ENCODE measurements around the gene CEACAM1. TPM values are rescaled to one million over a fixed set of nuclear protein-coding genes. Genes with fewer than 3 reads are reported as not detected.
A peak's percentile ranks its signal among the peaks of the same experiment; 100 is the strongest.
"Not testable (repeated sequence)": the region's sequence is repeated elsewhere in the genome, so short reads cannot be mapped to it uniquely, and the experiment has no call there.

CEACAM1 gene
- 10 to 100 TPM in 2 of 3 donors, 1 to 10 TPM in 1; 9.7 to 18.9 (median 13.4) TPM for polyA plus RNA-seq (ENCODE audit: insufficient read length in 3 of 3)
- long read RNA-seq, donor 1, partial matches to known transcripts = 0 of 2 reads
- long read RNA-seq, donor 1, other reads (novel, unspliced or antisense) = 0 of 2 reads
- long read RNA-seq, donor 2, partial matches to known transcripts = 0 of 3 reads
- long read RNA-seq, donor 2, other reads (novel, unspliced or antisense) = 0 of 3 reads
- long read RNA-seq, donor 3, partial matches to known transcripts = 0 of 2 reads
- long read RNA-seq, donor 3, other reads (novel, unspliced or antisense) = 0 of 2 reads
- long read RNA-seq, donor 4, partial matches to known transcripts = 0 of 3 reads
- long read RNA-seq, donor 4, other reads (novel, unspliced or antisense) = 0 of 3 reads
- long read RNA-seq, donor 5, partial matches to known transcripts = 0 of 5 reads
- long read RNA-seq, donor 5, other reads (novel, unspliced or antisense) = 0 of 5 reads
- long read RNA-seq, donor 6, partial matches to known transcripts = 0 of 4 reads
- long read RNA-seq, donor 6, other reads (novel, unspliced or antisense) = 0 of 4 reads
- long read RNA-seq, donor 7, partial matches to known transcripts = 0 of 2 reads
- long read RNA-seq, donor 7, other reads (novel, unspliced or antisense) = 0 of 2 reads
- long read RNA-seq, donor 8, partial matches to known transcripts = 0 of 6 reads
- long read RNA-seq, donor 8, other reads (novel, unspliced or antisense) = 0 of 6 reads
- long read RNA-seq, donor 9, partial matches to known transcripts = 0 of 1 reads
- long read RNA-seq, donor 9, other reads (novel, unspliced or antisense) = 0 of 1 reads
- long read RNA-seq, donor 10, partial matches to known transcripts = 0 of 4 reads
- long read RNA-seq, donor 10, other reads (novel, unspliced or antisense) = 0 of 4 reads
- long read RNA-seq, donor 11, partial matches to known transcripts = 0 of 3 reads
- long read RNA-seq, donor 11, other reads (novel, unspliced or antisense) = 0 of 3 reads
- long read RNA-seq, donor 12, partial matches to known transcripts = 0 of 1 reads
- long read RNA-seq, donor 12, other reads (novel, unspliced or antisense) = 0 of 1 reads
- long read RNA-seq, donor 13, partial matches to known transcripts = 0 of 2 reads
- long read RNA-seq, donor 13, other reads (novel, unspliced or antisense) = 0 of 2 reads
- long read RNA-seq, donor 14, partial matches to known transcripts = 0 of 1 reads
- long read RNA-seq, donor 14, other reads (novel, unspliced or antisense) = 0 of 1 reads
- long read RNA-seq, donor 15, partial matches to known transcripts = 0 of 3 reads
- long read RNA-seq, donor 15, other reads (novel, unspliced or antisense) = 0 of 3 reads
- long read RNA-seq, donor 16, partial matches to known transcripts = 0 of 7 reads
- long read RNA-seq, donor 16, other reads (novel, unspliced or antisense) = 0 of 7 reads

GRCh38 chr19:42528354-42529247, at the start of gene CEACAM1:
Gene CEACAM1 (minus strand): TSS chr19:42528481. CDS start chr19:42528374, 107 bp downstream.
- DNase-seq (ENCODE audit: extremely low read depth in 1 of 11, low read depth in 9 of 11, low spot score in 4 of 11) = no peak

DNA sequence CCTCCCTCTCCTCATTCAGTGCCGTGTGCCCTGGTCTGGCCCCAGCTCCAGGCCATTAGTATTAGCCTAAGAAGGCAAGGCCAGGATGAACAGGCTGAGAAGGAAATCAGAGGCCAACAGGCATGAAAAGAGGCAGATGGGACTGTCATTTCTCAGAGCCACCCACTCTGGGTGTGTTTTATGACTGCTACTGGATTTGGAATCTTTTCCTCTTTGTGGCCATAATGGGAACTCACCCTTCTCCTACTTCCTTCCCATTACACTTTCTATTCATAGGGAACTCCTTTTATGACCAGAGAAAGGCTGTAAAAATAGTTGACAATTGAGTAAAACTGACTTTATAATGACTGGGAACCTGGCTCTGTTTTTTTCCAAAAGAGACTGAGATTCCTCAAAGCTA, 48.7 kb upstream of the CEACAM1 start:
- DNase-seq (ENCODE audit: extremely low read depth in 1 of 11, low read depth in 9 of 11, low spot score in 4 of 11) = no peak

GRCh38 chr19:42576241-42576640, 48.0 kb upstream of the CEACAM1 start:
- no peak for DNase-seq (ENCODE audit: extremely low read depth in 1 of 11, low read depth in 9 of 11, low spot score in 4 of 11)

DNA sequence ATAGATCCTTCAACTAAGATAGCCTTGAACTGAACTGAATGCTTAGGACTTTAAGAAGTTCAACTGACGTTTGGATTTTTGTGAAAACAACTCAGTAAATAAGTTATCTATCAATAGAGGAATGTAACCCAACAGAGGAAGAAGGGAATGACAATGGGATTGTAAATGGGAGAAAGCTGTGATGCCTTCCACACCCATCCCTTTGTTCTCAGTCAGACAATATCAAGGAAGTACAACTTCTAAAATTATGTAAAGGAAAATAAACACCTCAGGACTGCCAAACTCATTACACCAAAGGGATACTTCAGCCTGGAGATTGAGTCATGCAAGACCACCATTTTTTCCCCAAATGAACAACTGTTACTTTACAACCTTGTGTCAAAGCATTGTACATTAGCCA, 45.4 kb upstream of the CEACAM1 start:
- DNase-seq (ENCODE audit: extremely low read depth in 1 of 11, low read depth in 9 of 11, low spot score in 4 of 11) = no peak

DNA sequence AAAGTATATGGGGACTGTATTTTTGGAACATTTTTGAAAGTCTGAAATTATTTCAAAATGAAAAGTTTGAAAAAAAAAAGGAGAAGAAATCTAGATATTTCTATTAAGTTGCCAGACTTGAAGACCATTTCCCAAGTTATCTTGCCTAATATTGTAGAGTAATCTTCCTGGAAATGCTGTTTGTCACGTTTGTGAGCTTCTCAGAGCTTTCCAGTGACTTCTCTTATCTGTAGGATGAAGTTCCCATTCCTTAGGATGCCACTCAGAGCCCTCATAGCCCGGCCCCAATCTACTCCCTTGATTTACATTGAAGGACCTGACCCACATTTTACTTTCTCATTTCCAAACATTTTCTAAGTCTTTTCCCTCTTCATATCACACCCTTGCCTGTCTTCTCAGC, 42.8 kb upstream of the CEACAM1 start:
- DNase-seq (ENCODE audit: extremely low read depth in 1 of 11, low read depth in 9 of 11, low spot score in 4 of 11) = no peak

GRCh38 chr19:42569193-42569592, 40.9 kb upstream of the CEACAM1 start:
- DNase-seq (ENCODE audit: extremely low read depth in 1 of 11, low read depth in 9 of 11, low spot score in 4 of 11) = no peak

DNA sequence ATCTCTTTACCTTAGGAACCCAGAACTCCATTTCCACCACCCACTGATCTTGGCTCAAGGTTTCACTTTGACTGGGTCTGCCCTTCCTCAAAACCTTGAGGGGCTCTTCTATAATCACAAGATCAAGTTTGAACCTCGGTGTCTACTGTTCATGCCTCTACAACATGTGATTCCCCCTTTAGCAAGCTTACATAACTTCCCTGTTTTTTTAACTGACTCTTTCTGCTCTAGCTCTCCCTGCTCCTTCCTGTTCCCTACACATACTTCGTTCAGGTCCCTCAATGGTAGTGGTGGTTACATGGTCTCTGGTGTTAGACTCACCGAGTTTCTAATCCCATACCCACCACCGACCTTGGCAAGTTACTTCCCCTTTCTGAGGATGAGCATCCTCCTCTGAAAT, 39.7 kb upstream of the CEACAM1 start:
- no peak for DNase-seq (ENCODE audit: extremely low read depth in 1 of 11, low read depth in 9 of 11, low spot score in 4 of 11)

GRCh38 chr19:42567567-42567966, 39.3 kb upstream of the CEACAM1 start:
- DNase-seq (ENCODE audit: extremely low read depth in 1 of 11, low read depth in 9 of 11, low spot score in 4 of 11) = no peak

DNA sequence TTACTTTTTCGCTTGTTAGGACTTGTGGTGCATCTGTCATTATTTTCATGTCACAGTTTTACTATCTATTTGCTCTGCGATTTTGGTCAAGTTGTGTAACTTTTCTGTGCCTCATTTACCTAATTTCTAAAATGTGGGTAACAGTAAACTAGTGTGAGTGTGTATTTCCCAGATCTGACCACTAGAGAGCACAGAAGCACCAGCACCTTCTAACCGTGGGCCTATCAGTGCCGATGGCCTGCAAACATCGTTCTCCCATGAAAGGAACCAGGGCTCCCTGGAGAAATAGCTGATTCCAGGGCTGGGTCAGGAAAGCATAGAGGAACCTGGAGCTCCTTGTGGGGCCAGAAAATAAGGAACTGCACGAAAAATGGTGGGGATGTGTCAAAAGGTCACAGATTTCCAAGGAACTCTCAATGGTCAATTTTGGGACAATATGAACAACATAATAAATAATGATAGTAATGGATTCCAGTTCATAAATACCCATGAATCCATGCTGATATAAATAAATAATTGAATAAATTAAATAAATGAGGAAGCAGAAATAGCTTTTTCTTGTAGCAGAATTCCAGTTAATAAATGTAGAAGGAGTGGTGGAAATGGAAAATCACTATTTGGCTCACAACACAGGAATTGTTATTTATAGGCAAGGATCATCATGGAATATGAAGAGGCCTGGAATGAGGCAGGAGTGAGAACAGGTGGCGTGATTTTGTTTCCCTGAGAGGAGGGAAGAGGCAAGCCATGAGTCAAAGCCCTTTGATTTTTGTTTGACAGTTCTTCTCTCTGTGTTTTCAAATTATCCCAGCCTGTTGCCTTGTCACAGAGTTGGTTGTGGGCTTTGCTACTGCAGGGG, 35.3 kb upstream of the CEACAM1 start:
- peak in 1 of 11 donors; percentile 7 for DNase-seq (ENCODE audit: extremely low read depth in 1 of 11, low read depth in 9 of 11, low spot score in 4 of 11)

DNA sequence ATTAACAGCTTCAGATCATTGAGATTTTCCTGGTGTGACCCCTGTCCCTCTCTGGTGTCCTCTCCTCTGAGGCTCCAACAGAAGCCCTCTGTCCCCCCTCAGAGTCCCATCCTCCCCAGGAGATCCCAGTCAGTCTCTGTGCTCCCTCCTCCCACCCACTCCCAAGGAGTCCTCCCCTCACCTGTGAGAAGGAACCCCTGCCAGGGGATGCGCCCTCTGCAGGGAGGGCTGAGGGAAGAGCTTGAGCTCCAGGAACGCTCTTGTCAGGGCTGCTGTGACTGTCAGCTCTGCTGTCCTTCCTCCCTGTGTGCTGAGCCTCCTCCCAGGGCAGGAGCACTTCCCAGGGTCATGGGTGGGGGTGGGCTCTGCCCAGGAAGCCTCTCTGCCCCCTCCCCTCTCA, 33.2 kb upstream of the CEACAM1 start:
- no peak for DNase-seq (ENCODE audit: extremely low read depth in 1 of 11, low read depth in 9 of 11, low spot score in 4 of 11)

DNA sequence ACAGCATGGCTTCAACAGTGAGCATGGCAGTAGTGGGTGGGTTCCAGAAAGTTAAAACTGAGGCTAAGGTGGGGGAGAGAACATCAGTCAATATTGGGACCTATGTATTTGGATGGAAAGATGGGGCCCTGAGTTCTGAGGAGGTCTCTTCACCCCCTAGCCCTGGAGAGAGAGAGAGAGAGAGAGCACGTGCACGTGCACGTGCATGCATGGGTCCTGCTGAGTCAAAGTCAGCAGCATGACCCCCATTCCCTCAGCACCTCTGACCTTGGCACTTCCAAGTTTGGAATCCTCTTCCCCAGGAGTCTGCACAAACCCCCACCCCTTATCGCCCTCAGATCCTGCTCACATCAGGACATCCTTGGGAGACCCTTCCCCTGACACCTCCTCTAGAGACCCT, 32.5 kb upstream of the CEACAM1 start:
- DNase-seq (ENCODE audit: extremely low read depth in 1 of 11, low read depth in 9 of 11, low spot score in 4 of 11) = no peak

GRCh38 chr19:42558450-42559150, 30.3 kb upstream of the CEACAM1 start:
- DNase-seq (ENCODE audit: extremely low read depth in 1 of 11, low read depth in 9 of 11, low spot score in 4 of 11) = no peak

- not testable (repeated sequence) for DNase-seq (ENCODE audit: extremely low read depth in 1 of 11, low read depth in 9 of 11, low spot score in 4 of 11)
Measured at GRCh38 chr19:42557386-42557871, 29.1 kb upstream of the CEACAM1 start.

DNA sequence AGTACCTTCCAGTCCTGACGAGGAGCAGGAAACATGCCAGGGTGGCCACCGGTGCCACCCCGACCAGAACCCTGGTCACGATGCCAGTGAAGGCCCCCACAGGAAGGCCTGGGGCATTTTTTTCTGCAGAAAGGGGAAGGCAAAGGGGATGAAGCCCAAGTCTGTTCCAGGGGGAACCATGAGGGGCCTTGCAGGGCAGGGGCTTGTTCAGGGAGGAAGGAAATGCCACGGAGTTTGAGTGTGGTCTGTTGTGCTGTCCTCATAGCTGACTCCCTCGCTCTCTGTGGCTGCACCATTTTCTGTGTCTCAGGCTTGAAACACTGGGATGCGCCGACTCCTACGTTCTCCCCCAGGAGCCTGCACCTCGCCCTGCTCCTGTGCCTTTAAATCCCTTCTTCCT, 27.5 kb upstream of the CEACAM1 start:
- DNase-seq (ENCODE audit: extremely low read depth in 1 of 11, low read depth in 9 of 11, low spot score in 4 of 11) = no peak

DNA sequence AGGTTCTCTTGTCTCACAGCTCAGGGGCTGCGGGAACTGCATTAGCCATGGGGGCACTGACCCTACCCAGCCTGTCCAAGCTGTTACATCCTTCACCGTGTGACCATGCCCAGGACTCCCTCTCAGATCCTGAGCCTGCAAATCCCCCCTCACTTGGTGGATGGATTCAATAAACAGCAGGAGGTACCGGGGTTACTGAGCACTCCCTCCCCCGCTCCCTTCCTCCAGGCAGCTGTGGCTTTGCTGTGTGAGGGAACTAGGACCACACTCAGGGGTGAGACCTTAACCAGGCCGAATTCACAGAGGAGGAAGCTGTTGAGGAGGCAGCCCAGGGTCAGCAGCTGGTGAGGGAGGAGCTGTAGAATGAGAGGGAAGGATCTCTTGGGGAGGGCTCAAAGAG, 27.0 kb upstream of the CEACAM1 start:
- peak in 4 of 11 donors; percentile 9 to 20 (median 13) for DNase-seq (ENCODE audit: extremely low read depth in 1 of 11, low read depth in 9 of 11, low spot score in 4 of 11)

DNA sequence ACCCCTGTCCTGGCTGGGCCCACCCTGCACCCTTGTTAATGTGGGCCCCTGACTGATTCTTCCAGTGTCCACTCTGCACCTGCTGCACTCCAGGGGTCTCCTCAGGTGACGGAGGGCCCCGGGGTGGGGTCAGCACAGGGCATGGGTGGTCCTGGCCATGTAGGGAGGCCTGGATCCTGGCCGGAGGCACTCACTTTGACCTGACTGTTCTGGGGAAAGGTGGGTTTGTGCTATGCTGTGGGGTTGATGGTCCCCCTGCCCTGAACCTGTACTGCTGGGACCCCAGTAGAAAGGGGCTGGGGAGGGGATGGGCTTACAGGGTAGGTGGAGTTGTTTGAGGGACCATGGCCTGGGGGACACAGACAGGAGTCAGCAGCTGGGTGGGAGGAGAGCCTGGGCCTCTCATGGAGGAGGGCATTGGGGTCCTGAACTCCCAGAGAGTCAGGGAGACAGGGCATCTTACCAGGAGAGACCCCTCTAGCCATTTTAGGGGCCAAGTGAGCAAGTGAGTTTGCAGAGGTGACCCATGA, 25.8 kb upstream of the CEACAM1 start:
- no peak for DNase-seq (ENCODE audit: extremely low read depth in 1 of 11, low read depth in 9 of 11, low spot score in 4 of 11)
